ENCODE data around the gene SNRNP27.
"Not testable (repeated sequence)": the region's sequence is repeated elsewhere in the genome, so short reads cannot be mapped to it uniquely, and the experiment has no call there.

Gene SNRNP27

DNA sequence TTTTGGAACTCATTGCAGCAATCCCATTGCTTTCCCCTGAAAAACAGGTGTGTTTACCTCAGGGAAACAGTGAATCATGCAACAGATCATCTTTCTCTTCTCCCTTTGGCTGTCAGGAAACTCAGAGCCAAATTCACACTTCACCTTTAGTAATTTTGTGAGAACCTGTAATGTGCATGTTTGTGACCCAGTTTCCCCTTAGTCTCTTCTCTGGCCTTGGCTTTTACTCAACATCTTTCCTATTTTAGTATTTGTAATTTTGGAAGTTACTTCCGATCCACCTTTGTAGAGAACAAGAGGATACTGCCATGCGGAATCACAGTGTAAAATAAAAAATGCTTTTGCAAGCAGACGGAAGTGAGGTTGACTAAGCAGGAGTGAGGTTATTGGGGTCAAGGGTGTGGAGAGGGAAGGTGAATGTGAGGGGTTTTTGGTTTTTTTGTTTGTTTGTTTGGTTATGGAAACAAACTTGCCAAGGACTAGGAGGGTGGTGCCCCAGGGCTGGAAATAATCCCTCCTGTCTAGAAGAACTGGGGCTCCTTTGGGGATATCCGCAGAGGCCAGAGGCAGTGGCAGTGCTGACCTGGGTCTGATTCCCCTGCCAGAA, 53.7 kb downstream of the SNRNP27 start:
- DNase-seq: no peak

DNA sequence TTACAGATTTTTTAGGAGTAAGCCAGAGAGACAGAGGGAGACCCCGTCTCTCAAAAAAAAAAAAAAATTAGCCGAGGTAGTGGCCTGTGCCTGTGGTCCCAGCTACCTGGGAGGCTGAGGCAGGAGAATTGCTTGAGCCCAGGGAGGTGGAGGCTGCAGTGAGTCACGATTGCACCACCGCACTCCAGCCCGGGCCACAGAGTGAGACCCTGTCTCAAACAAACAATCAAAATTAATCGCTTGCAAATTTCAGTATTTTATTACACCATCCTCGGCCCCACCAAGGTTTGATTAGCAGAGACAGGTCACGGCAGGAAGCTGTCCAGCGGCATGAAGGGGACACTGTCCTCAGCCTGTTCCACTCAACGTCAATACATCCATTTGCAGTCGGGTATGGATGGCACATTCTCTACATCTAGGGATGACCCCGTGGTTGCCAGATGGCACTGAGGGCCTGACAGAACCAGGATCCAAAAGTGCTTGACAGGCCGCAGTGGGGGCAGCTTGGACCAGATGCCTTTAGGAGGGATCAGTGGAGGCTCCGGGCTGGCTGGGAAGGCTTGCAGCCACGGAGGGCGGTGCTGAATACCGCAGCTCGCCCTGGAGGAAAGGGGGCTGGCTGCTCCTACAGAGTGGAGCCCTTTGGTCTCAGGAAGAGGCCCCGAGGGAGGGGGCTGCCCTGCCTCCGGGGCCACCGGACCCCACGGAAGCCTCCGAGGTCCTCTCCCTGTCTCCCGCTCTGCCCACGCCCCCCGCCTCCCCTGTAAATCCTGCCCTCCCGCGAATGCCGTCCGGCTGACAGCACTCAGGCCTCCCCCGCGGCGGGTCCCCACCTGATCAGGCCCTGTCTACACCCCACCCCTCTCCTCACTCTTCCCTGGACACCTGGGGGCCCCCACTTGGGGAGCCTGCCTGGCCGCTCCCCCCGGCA, 54.5 kb downstream of the SNRNP27 start:
- DNase-seq: peak in 1 of 2 experiments; percentile 16

DNA sequence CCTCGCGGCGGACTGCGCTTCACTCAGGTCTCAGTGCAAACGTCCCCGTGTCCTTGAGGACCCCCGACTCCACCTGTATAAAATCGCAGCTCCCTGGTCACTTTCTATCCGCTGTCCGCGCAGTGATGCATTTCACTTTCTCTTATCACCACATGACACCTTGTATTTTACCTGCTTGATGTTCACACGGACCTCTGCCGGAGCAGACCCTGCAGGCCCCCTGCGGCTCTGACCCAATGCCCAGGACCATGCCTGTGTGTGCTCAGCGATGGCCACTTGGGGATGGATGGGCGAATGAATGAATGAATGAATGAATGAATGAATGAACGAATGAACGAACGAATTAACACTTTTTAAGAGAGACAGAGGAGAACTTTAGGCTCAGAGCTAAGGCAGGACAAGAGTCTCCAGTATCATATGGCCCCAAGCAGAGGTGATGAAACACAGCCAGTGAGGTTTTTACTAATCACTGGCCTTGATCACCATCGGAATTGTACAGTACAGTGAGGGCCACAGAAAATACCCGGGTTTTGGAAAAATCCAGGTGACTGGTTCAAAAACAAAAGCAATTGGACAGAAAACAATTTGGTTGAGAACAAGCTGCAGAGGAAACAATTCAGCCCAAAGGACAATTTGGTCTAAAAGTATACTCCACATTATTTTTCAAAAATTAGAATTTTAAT, 55.3 kb downstream of the SNRNP27 start:
- DNase-seq: no peak

DNA sequence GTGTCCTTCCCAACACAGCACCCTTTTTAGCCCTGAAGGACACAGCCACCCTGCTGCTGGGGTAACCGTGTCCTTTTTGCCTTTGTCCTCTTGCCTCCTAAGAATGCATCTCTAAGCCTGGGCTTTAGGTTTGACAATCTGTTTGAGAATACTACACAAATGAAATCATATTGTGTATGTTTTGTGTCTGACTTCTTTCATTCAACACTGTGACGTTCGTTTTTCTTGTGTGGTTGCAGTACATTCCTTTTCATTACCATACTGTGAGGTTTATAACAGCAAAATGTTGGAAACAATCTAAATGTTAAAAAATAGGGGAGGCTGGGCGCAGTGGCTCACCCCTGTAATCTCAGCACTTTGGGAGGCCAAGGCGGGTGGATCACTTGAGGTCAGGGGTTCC, 56.5 kb downstream of the SNRNP27 start:
- no peak for DNase-seq

DNA sequence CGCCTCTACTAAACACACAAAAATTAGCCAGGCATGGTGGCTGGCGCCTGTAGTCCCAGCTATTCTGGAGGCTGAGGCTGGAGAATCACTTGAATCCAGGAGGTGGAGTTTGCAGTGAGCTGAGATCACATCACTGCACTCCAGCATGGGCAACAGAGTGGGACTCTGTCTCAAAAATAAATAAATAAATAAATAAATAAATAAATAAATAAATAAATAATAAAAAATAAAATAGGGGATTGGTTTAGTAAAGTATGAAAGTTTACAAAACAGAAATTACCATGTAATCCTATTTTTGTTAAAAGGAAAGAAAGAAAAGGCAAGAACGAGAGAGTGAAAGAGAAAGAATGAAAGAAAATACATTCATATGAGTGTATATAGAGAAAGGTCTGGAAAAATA, 56.9 kb downstream of the SNRNP27 start:
- DNase-seq: not testable (repeated sequence)

DNA sequence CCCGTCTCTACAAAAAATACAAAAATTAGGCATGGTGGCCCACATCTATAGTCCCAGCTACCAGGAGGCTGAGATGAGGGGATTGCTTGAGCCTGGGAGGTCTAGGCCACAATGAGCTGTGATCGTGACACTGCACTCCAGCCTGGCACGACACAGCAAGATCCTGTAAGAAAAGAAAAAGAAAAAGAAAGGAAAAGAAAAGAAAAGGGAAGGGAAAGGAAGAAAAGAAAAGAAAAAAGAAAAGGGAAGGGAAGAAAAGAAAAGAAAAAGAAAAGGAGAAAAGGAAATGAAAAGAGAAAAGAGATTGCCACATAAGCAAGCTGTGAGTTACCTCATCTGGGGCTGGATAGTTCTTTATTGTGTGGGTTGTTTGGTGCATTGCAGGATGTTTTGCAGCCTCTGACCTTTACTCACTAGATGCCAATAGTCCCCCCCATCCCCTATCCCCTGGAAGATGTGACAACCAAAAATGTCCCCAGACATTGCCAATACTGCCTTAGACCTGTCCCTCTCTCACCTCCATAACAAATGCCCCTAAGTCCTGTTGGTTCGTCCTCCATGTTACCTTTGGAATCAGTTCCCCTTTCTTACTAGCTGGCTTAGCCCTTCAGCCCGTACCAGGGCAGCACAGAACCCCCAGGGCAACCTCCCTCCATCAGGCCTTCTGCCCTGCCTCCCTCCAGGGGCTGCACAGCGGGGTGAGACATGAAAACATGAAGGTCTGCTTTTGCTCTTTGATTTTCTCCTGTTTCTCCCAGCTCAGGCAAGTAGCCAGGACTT, 58.8 kb downstream of the SNRNP27 start:
- DNase-seq: no peak

DNA sequence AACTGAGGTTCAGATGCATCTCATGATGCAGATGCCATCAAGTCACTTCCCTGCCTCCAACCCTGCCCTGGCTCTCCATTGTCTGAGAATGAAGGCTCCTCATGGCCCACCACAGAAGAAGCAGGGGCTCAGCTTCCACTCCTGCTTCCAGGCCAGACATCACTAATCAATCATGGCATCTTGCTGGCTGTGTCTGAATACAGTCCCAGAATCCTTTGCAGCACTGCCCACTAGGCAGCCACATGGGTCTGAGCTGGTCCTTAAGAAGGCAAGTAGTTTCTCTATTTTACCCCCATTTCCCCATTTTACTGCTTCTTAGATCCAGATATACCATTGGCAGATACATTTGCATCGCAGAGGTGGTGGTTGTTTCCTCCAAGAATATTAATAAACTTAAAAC, 60.3 kb downstream of the SNRNP27 start:
- DNase-seq: no peak

Data from NCI-H526 (cell line).